Fibroblast of peridontal ligament (primary cell): ENCODE results near the gene RFC5.
"Not testable (repeated sequence)": the region's sequence is repeated elsewhere in the genome, so short reads cannot be mapped to it uniquely, and the experiment has no call there.

Experiments
- DNase-seq: peaks from one replicate; pipeline ENCODE4 v3.0.0-alpha.2; 2010; ENCODE audit errors: extremely low read depth

Gene RFC5

GRCh38 chr12:118052324-118053070 lies 36.0 kb downstream of the RFC5 start:
- peak; percentile 94 for DNase-seq

DNA sequence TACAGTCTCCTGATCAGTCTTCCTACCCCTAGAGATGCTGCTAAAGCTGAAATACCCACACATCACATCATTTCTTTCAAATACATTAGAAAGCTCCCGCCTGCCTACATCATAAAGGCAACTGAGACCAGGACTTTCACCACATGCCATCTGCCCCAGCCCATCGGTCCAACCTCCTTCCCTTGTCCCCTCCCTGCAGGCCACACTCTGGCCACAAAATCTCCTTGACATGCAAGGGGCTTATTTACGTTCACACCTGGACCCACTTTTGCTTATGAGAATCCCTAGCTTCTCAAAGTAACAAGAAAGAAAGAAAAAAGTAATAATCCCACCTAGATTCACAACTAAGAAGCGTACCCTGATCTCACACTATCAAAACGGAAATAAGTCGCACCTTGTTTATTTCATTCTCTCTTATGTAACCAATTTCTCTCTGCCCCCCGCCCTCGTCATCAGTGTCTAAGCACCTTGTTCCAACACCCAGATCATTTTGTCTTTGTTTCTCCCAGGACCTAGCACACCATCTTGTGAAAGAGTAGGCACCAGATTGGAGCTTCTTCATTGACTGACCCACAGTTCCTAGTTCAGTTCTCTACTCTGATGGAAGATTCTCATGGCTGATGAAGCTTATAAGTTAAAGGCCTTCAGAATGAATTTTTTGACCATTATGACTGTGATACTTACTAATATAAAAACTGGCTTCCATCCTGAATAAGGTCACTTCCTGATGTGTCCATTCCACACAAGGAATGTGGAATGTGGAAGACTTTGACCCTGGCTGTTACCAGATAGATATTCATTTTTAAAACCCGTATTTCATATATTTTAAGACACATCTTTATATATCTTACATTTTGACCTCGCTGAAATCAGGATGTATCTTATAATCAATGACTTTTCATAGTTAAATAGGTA lies 36.8 kb downstream of the RFC5 start:
- no peak for DNase-seq

DNA sequence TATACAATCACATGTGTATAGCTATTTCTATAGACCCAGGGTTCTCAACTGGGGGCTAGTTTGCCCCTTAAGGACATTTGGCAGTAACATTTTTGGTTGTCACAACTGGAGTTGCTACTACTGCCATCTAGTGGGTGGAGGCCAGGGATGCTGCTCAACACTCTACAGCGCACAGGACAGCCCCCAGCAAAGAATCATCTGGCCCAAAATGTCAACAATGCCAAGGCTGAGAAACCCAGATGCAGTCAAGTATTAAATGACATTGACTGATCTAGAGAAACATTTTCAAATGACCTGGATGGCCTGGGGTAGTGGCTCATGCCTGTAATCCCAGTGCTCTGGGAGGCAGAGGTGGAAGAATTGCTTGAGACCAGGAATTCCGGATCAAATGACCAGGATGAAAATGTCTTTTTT lies 38.6 kb downstream of the RFC5 start:
- DNase-seq, result no peak

- DNase-seq, result no peak
These were observed 39.6 kb downstream of the RFC5 start for GRCh38 chr12:118055865-118056773.

DNA sequence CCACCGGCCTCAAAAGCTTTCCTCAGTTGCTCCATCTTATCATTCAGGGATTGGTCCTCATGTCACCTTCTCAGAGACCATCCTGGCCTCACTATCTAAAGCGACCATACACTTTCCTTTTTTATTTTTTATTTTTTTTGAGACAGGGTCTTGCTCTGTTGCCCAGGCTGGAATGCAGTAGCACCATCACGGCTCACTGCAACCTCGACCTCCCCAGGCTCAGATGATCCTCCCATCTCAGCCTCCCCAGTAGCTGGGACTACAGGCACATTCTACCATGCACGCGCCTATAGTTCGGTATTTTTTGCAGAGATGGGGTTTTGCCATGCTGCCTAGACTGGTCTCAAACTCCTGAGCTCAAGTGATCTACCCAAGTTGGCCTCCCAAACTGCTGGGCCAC lies 41.7 kb downstream of the RFC5 start:
- DNase-seq, result no peak

DNA sequence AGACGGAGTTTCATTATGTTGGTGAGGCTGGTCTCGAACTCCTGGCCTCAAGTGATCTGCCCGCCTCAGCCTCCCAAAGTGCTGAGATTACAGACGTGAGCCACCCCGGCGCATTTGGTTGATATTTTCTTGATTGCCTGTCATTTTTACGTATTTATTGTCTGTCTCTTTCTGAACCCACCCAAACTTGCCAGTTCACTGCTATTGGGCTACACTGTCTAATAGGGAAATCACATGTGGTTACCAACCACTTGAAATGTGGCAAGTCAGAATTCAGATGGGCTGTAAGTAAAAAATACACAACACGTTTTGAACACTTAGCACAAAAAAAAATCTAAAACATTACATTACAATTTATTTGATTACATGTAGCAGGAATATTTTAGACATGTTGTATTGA lies 42.4 kb downstream of the RFC5 start:
- peak; percentile 8 for DNase-seq

GRCh38 chr12:118059341-118060191 lies 43.1 kb downstream of the RFC5 start:
- DNase-seq, result peak; percentile 55

- DNase-seq, result peak; percentile 23
These were observed 44.0 kb downstream of the RFC5 start for GRCh38 chr12:118060301-118061010.

- peak; percentile 39 for DNase-seq
These were observed 44.7 kb downstream of the RFC5 start, which contains the start of gene WSB2 for GRCh38 chr12:118061011-118061872. WSB2 (minus strand) TSS chr12:118061179; CDS start chr12:118061048, 131 bp downstream.

GRCh38 chr12:118061873-118062843 lies 45.7 kb downstream of the RFC5 start:
- peak; percentile 66 for DNase-seq

DNA sequence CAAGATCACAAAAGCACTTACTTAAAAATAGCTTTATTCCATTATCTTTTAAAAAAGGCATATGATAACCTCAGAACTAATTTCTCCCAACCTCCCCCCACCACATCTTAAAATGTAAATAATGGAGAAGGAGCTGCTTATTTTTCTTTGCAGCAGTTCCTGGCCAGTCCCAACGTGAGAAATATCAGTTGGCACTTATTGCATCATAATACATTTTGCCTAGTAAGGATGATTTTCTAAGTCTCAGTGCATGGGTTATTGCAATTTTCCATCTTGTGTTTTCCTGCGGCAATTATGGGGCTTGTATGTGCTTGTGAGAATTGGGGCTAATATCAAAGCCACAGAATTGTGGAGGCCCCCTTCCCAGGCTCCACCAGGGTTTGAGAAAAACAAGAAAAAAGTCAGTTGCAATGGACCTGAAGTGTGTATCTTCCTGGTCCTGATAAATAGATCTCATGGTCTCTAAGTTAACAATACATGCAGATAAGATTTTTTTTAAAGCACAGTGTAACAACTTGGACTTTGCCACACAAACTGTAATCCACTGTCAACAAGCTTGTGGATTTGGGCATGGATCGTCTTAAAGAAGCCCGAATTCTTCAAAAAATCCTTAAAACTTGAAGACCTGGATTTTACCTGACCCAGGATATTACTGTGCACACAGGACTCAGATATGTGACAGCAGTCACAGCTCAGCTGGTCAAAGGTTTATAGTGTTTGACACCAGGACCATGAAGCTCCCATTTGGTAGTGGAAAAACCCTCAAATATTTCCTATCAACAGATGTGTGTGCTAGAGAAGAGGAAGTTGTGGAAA lies 47.3 kb downstream of the RFC5 start:
- peak; percentile 75 for DNase-seq

GRCh38 chr12:118064608-118065007 lies 48.1 kb downstream of the RFC5 start:
- DNase-seq, result no peak

- DNase-seq, result no peak
These were observed 48.9 kb downstream of the RFC5 start for GRCh38 chr12:118065380-118065779.

DNA sequence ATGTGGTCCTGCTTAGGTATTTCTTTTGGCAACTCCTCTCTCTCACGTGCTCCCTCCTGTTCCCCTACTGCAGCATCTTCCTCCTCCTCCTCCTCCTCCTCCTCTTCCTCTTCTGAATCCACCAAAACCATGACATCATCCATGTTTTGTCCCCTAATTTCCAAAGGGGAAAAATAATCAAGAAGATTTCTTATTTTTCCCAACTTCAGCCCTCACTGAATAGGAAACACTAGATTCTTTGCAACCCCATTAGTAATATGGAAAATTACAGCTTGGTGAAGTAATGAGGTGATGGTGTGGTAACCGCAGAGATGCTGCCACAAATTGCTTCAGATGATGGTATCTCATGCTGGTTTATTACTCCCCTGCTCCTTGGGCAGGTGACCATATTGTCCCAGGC lies 51.9 kb downstream of the RFC5 start:
- no peak for DNase-seq

DNA sequence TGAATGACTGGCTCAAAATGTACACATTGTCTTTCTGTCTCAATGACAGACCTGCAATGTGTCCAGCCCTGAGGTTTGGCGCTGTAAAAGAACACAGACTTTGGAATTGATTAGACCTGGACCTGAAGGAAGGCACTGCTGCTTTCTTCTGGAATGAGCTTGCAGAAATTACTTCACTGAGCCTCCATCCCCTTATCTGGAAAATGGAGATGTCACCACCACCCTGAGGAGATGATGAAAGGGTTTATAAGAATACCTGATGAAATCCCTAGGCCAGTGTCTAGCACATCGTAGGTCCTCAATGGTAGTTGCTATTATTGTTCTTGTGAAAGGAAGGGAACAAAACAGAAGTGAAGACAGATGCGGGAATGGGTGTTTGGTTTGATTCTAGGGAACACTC lies 54.1 kb downstream of the RFC5 start:
- DNase-seq, result no peak

GRCh38 chr12:118073768-118074167 lies 57.3 kb downstream of the RFC5 start:
- no peak for DNase-seq

- not testable (repeated sequence) for DNase-seq
These were observed 65.0 kb downstream of the RFC5 start for GRCh38 chr12:118081521-118081920.
